Activated CD8-positive, alpha-beta memory T cell treated with anti-CD3 and anti-CD28 coated beads, Interleukin-2, amount 50 U/mL, for 48 hours (primary cell): Measurements from ENCODE around the gene SPRR2D.

ENCODE experiments used
- DNase-seq: peaks from one replicate; pipeline ENCODE4 v3.0.0-alpha.2; 2020

The SPRR2D gene

GRCh38 chr1:153001382-153001781 is 39.5 kb downstream of the SPRR2D start, which contains the start of gene SPRR3:
Gene SPRR3, plus strand, starts transcription at chr1:153001749. Its CDS starts 1,272 bp downstream, at chr1:153003021.
- DNase-seq, result no peak

GRCh38 chr1:153000294-153000693 is 40.6 kb downstream of the SPRR2D start:
- no peak for DNase-seq

DNA sequence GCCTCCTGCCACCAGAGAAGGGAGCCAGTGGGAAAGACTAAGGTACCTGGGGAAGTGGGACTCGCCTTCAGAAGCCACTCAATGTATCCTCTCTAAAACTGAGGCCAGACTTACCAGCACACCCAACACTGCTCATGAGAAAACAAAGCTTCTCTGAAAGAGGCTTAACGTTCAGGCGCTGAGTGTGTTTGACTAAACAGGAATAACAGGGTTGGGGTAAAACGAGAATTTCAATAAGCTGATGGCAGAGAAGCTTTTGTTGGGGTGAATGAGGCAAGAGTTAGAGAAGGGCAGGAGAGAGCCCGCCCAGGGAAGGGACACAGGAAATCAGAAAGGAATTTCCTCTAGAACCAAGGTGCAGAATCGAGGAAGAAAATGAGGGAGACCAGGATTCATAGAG is 41.1 kb downstream of the SPRR2D start:
- no peak for DNase-seq

GRCh38 chr1:152998476-152998875 is 42.4 kb downstream of the SPRR2D start:
- no peak for DNase-seq

DNA sequence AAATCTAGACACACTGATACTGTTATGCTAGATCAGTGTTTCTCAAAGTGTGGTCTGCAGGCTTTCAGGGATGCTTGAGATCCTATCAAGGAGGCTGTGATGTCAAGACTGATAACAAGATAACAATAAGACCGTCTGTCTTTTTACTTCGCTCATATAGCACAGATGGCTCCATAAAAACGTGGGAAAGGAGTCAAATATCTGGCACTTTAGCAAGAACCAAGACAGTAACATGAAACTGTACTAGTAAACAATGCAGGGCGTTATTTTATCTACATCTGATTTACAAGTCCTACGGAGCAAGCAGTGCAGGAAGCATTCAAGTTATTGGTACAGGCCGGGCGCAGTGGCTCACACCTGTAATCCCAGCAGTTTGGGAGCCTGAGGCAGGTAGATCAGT is 43.0 kb downstream of the SPRR2D start:
- DNase-seq, result no peak

GRCh38 chr1:152996633-152997400 is 44.1 kb downstream of the SPRR2D start:
- no peak for DNase-seq

- no peak for DNase-seq
These were observed 45.1 kb downstream of the SPRR2D start for GRCh38 chr1:152995842-152996241.

GRCh38 chr1:152993186-152993585 is 47.7 kb downstream of the SPRR2D start:
- DNase-seq, result no peak
